Measurements from ENCODE around the gene APBB2. TPM values are rescaled to one million over a fixed set of nuclear protein-coding genes. Genes with fewer than 3 reads are reported as not detected.

Gene APBB2
- total and polyA plus RNA-seq, 2 of the 4 experiments (the other 2 are of a cell fraction), result 47.9 to 75.5 TPM

DNA sequence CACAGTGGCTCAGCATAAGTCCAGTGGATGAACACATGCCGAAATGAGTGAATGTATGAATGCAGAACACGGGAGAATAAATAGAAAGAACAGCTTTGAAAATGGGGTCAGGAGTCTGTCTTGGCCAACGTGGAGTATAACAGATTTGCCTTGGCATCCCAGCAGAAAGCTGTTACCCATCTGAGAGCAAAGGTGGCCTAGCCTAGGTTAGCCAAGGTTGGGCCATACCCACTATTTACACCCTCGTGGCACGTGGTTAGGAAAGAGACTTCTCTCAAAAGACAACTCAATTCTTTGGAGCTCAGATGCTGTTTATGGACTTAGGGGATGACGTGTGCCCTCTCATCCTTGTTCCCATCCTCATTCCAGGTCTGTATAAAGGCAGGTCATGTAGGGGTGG, 337.3 kb downstream of the APBB2 start:
- no peak overlapping the region for H4K5ac ChIP-seq (ENCODE audit: low read depth, low read length)
- H2AFZ ChIP-seq (replicated peaks; ENCODE audit: low read length, poor library complexity), result no peak overlapping the region
- H3K4ac ChIP-seq (ENCODE audit: low read depth, low read length), result no peak overlapping the region
- H3K23ac ChIP-seq (ENCODE audit: low read depth, low read length), result no peak overlapping the region
- H3K36me3 ChIP-seq (ENCODE audit: control insufficient read depth, insufficient read depth, low read length), result peaks cover 9% of the 10 kb centered on the region
- H3K9me1 ChIP-seq (ENCODE audit: insufficient read depth, low read length), result peaks cover 8% of the 10 kb centered on the region
- no peaks in the 10 kb centered on the region; a peak in 1 of 4 replicates for H3K79me1 ChIP-seq (ENCODE audit: low read depth in 1 of 2, low read length in 2 of 2)
- H3K9ac ChIP-seq (ENCODE audit: low read depth, low read length), result no peak overlapping the region
- no peak for ATAC-seq (ENCODE audit: low read depth)
- no peak overlapping the region for H3K4me3 ChIP-seq (ENCODE audit: insufficient read depth, low read depth, low read length)
- no peak overlapping the region for H4K91ac ChIP-seq (ENCODE audit: insufficient read depth, low read depth, low read length)
- H2BK20ac ChIP-seq (ENCODE audit: low read depth, low read length), result no peak overlapping the region
- H3K14ac ChIP-seq (replicated peaks; ENCODE audit: low read depth, low read length), result no peak overlapping the region
- H3K27me3 ChIP-seq (ENCODE audit: control insufficient read depth, insufficient read depth, low read length), result no peaks in the 10 kb centered on the region
- no peaks in the 10 kb centered on the region for H3K4me1 ChIP-seq (ENCODE audit: control insufficient read depth, insufficient read depth, low read length)
- H3K4me2 ChIP-seq (ENCODE audit: low read depth, low read length), result no peak overlapping the region
- intact Hi-C loops (cut with micrococcal nuclease), result no loop called here
- BruUV-seq (replicated peaks), result no TSS peak
- no peaks in the 10 kb centered on the region for H4K20me1 ChIP-seq (ENCODE audit: insufficient read depth, low read length)
- ChIA-PET POLR2A (ENCODE audit: unreplicated experiment) (no interaction called here), CTCF (interaction anchor here (1.1 kb wide), 1 partner anchor 13 kb away, joined by 3 read pairs; no protein-coding TSS in a partner anchor)
- TF ChIP-seq FOS (IDR thresholded peaks at IDR 0.05; ENCODE audit: low read depth, low read length) (no peak), MAFK (IDR thresholded peaks at IDR 0.05; ENCODE audit: low read depth, low read length) (no peak), RAD21 (IDR thresholded peaks at IDR 0.05; ENCODE audit: low read length) (no peak), RFX5 (IDR thresholded peaks at IDR 0.05; ENCODE audit: low read depth, low read length) (no peak), CHD1 (IDR thresholded peaks at IDR 0.05; ENCODE audit: low read depth, low read length) (no peak), CEBPB (IDR thresholded peaks at IDR 0.05; ENCODE audit: low read depth, low read length) (no peak), SMC3 (IDR thresholded peaks at IDR 0.05; ENCODE audit: low read depth, low read length) (no peak), NFE2L2 (IDR thresholded peaks at IDR 0.05; ENCODE audit: low read depth, low read length) (no peak)
- TF ChIP-seq, protein P1, sequence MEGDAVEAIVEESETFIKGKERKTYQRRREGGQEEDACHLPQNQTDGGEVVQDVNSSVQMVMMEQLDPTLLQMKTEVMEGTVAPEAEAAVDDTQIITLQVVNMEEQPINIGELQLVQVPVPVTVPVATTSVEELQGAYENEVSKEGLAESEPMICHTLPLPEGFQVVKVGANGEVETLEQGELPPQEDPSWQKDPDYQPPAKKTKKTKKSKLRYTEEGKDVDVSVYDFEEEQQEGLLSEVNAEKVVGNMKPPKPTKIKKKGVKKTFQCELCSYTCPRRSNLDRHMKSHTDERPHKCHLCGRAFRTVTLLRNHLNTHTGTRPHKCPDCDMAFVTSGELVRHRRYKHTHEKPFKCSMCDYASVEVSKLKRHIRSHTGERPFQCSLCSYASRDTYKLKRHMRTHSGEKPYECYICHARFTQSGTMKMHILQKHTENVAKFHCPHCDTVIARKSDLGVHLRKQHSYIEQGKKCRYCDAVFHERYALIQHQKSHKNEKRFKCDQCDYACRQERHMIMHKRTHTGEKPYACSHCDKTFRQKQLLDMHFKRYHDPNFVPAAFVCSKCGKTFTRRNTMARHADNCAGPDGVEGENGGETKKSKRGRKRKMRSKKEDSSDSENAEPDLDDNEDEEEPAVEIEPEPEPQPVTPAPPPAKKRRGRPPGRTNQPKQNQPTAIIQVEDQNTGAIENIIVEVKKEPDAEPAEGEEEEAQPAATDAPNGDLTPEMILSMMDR (conservative IDR thresholded peaks at IDR 0.05; ENCODE audit: low read depth, low read length), result no peak
- TF ChIP-seq, protein P2, sequence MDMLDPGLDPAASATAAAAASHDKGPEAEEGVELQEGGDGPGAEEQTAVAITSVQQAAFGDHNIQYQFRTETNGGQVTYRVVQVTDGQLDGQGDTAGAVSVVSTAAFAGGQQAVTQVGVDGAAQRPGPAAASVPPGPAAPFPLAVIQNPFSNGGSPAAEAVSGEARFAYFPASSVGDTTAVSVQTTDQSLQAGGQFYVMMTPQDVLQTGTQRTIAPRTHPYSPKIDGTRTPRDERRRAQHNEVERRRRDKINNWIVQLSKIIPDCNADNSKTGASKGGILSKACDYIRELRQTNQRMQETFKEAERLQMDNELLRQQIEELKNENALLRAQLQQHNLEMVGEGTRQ (IDR thresholded peaks at IDR 0.05; ENCODE audit: low read depth, low read length), result no peak
- H3K18ac ChIP-seq (ENCODE audit: low read depth, low read length), result no peak overlapping the region
- no peak overlapping the region for H2BK15ac ChIP-seq (ENCODE audit: low read depth, low read length)
- H3K9me3 ChIP-seq (ENCODE audit: control insufficient read depth, insufficient read depth, low read length), result no peaks in the 10 kb centered on the region
- in situ Hi-C loops (cut with MboI; ENCODE audit: low sequenced_read_pairs), result no loop called here
- dilution Hi-C loops (cut with HindIII; ENCODE audit: low sequenced_read_pairs, unreplicated experiment), result no loop called here
- H4K8ac ChIP-seq (ENCODE audit: low read depth in 2 of 2, low read length in 2 of 2), result no peak overlapping the region
- H2BK120ac ChIP-seq (ENCODE audit: low read depth, low read length), result no peak overlapping the region
- H2AK5ac ChIP-seq (ENCODE audit: low read depth, low read length), result no peak overlapping the region
- no peak overlapping the region for H2BK5ac ChIP-seq (ENCODE audit: low read depth, low read length, poor library complexity, severe bottlenecking)
- no peak overlapping the region for H3K27ac ChIP-seq (ENCODE audit: insufficient read depth, low read length)
- H2AK9ac ChIP-seq (replicated peaks; ENCODE audit: low read depth, low read length, poor library complexity), result no peak overlapping the region
- DNase-seq, result no peak
- no peak overlapping the region for H3K56ac ChIP-seq (ENCODE audit: extremely low read depth, insufficient read depth, low read length)
- no CpG with 5 or more reads among the region's 6 CpGs for WGBS, 2 experiments (ENCODE audit: extremely low coverage in 2 of 2, insufficient read length in 1 of 2)

Data from IMR-90 (cell line).